HEK293 (cell line): ENCODE measurements around the gene URM1.

ENCODE experiments used
- CTCF ChIA-PET: fragments of 350-600 bp; formaldehyde crosslinking; extraction: SDS; loops from one replicate; lab custom pipeline; 2021; ENCODE audit warnings: antibody characterized with exemption; lab: Yijun Ruan, JAX
- POLR2A ChIA-PET: fragments of 300-600 bp; formaldehyde crosslinking; extraction: SDS; loops from one replicate; lab custom pipeline; 2020; ENCODE audit warnings: antibody characterized with exemption, inconsistent platforms; lab: Yijun Ruan, JAX
- H3K27ac ChIP-seq: fragments of 200-500 bp; sonication (Bioruptor generic); 2 replicates; pipeline ENCODE4 v1.5.1; 2014; ENCODE audit warnings: low read depth, low read length, control low read depth, inconsistent platforms; ENCODE audit errors: extremely low read depth
- H3K36me3 ChIP-seq, 2 experiments: fragments of 200-500 bp in 1 of 2; sonication (Bioruptor generic) in 1 of 2; 1 replicate in 1 of 2; 2 replicates in 1 of 2; pipeline ENCODE4 v1.5.1; 2014 to 2017; ENCODE audit warnings: inconsistent platforms in 2 of 2, low read length in 2 of 2; ENCODE audit not compliant: control insufficient read depth in 2 of 2, insufficient read depth in 1 of 2
- H3K4me1 ChIP-seq: fragments of 200-500 bp; sonication (Bioruptor generic); 2 replicates; pipeline ENCODE4 v1.5.1; 2014; ENCODE audit warnings: mild to moderate bottlenecking, low read length, inconsistent platforms; ENCODE audit not compliant: control insufficient read depth, insufficient read depth
- H3K4me3 ChIP-seq: 2 replicates; pipeline ENCODE4 v1.5.1; 2011; ENCODE audit warnings: low read depth, mild to moderate bottlenecking, control low read depth, low read length, moderate library complexity
- H3K9me3 ChIP-seq: fragments of 200-500 bp; sonication (Bioruptor generic); 2 replicates; pipeline ENCODE4 v1.5.1; 2014; ENCODE audit warnings: low read depth, low read length, inconsistent platforms; ENCODE audit not compliant: control insufficient read depth, insufficient read depth
- GLIS1 ChIP-seq: fragments of 450-650 bp; formaldehyde crosslinking; IDR thresholded peaks from 2 replicates; pipeline ENCODE4 v1.5.1; 2016; ENCODE audit warnings: missing biosample characterization, missing genetic modification characterization
- GLIS2 ChIP-seq: fragments of 450-650 bp; formaldehyde crosslinking; IDR thresholded peaks from 2 replicates; pipeline ENCODE4 v1.5.1; 2016; ENCODE audit warnings: missing biosample characterization, missing genetic modification characterization
- KLF8 ChIP-seq: fragments of 450-650 bp; formaldehyde crosslinking; IDR thresholded peaks from 2 replicates; pipeline ENCODE4 v1.5.1; 2016; ENCODE audit warnings: missing biosample characterization, missing genetic modification characterization
- MYNN ChIP-seq: fragments of 450-650 bp; formaldehyde crosslinking; IDR thresholded peaks from 2 replicates; pipeline ENCODE4 v1.5.1; 2016; ENCODE audit warnings: missing biosample characterization, missing genetic modification characterization, borderline replicate concordance
- REST ChIP-seq: fragments of 450-650 bp; formaldehyde crosslinking; IDR thresholded peaks from 2 replicates; pipeline ENCODE4 v1.5.1; 2016; ENCODE audit warnings: missing biosample characterization, missing genetic modification characterization
- YY1 ChIP-seq: fragments of 450-650 bp; formaldehyde crosslinking; IDR thresholded peaks from 2 replicates; pipeline ENCODE4 v1.5.1; 2018; ENCODE audit warnings: missing biosample characterization, missing genetic modification characterization
- ZBTB17 ChIP-seq: fragments of 450-650 bp; formaldehyde crosslinking; IDR thresholded peaks from 2 replicates; pipeline ENCODE4 v1.5.1; 2016; ENCODE audit warnings: missing biosample characterization, missing genetic modification characterization
- ZBTB48 ChIP-seq: fragments of 450-650 bp; formaldehyde crosslinking; IDR thresholded peaks from 2 replicates; pipeline ENCODE4 v1.5.1; 2016; ENCODE audit warnings: missing biosample characterization, missing genetic modification characterization
- ZIC2 ChIP-seq: fragments of 450-650 bp; formaldehyde crosslinking; IDR thresholded peaks from 2 replicates; pipeline ENCODE4 v1.5.1; 2016; ENCODE audit warnings: missing biosample characterization, missing genetic modification characterization
- ZNF19 ChIP-seq: fragments of 450-650 bp; formaldehyde crosslinking; IDR thresholded peaks from 2 replicates; pipeline ENCODE4; 2016; ENCODE audit warnings: missing biosample characterization, missing genetic modification characterization, low read depth
- ZNF280D ChIP-seq: fragments of 450-650 bp; formaldehyde crosslinking; IDR thresholded peaks from 2 replicates; pipeline ENCODE4 v1.5.1; 2016; ENCODE audit warnings: missing biosample characterization, missing genetic modification characterization
- ZNF324 ChIP-seq: fragments of 450-650 bp; formaldehyde crosslinking; IDR thresholded peaks from 2 replicates; pipeline ENCODE4 v1.5.1; 2016; ENCODE audit warnings: missing biosample characterization, missing genetic modification characterization
- ZNF366 ChIP-seq: fragments of 450-650 bp; formaldehyde crosslinking; conservative IDR thresholded peaks from 2 replicates; pipeline ENCODE4 v1.5.1; 2016; ENCODE audit warnings: missing biosample characterization, missing genetic modification characterization
- ZNF654 ChIP-seq: fragments of 450-650 bp; formaldehyde crosslinking; IDR thresholded peaks from 2 replicates; pipeline ENCODE4 v1.5.1; 2016; ENCODE audit warnings: low read depth, missing biosample characterization, missing genetic modification characterization
- TF ChIP-seq, protein P1 (sequence below): fragments of 450-650 bp; formaldehyde crosslinking; IDR thresholded peaks from 2 replicates; pipeline ENCODE4 v1.5.1; 2016; ENCODE audit warnings: missing biosample characterization, missing genetic modification characterization
- TF ChIP-seq, protein P2 (sequence below): fragments of 450-650 bp; formaldehyde crosslinking; IDR thresholded peaks from 2 replicates; pipeline ENCODE4 v1.5.1; 2016; ENCODE audit warnings: missing biosample characterization, missing genetic modification characterization

URM1 gene

GRCh38 chr9:128341435-128341849 is 29.7 kb upstream of the URM1 start:
- no peaks in the 10 kb centered on the region for H3K9me3 ChIP-seq
- H3K36me3 ChIP-seq: peaks cover 0 to 39% of the 10 kb centered on the region in 2 experiments; a peak in 2 of 3 replicates
- peak overlapping the region; percentile 51; the same call in 1 of the 2 replicates for H3K27ac ChIP-seq
- H3K4me1 ChIP-seq: no peaks in the 10 kb centered on the region
- TF ChIP-seq YY1 (tag by site-specific recombination): no peak
- TF ChIP-seq, protein P1, sequence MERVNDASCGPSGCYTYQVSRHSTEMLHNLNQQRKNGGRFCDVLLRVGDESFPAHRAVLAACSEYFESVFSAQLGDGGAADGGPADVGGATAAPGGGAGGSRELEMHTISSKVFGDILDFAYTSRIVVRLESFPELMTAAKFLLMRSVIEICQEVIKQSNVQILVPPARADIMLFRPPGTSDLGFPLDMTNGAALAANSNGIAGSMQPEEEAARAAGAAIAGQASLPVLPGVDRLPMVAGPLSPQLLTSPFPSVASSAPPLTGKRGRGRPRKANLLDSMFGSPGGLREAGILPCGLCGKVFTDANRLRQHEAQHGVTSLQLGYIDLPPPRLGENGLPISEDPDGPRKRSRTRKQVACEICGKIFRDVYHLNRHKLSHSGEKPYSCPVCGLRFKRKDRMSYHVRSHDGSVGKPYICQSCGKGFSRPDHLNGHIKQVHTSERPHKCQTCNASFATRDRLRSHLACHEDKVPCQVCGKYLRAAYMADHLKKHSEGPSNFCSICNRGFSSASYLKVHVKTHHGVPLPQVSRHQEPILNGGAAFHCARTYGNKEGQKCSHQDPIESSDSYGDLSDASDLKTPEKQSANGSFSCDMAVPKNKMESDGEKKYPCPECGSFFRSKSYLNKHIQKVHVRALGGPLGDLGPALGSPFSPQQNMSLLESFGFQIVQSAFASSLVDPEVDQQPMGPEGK (tag by site-specific recombination): 0 out of 2 replicates have a peak, but pooled peaks have one; percentile 7
- TF ChIP-seq ZBTB17 (tag by site-specific recombination): peak; percentile 21; the same call in 1 of the 2 replicates
- TF ChIP-seq, protein P2, sequence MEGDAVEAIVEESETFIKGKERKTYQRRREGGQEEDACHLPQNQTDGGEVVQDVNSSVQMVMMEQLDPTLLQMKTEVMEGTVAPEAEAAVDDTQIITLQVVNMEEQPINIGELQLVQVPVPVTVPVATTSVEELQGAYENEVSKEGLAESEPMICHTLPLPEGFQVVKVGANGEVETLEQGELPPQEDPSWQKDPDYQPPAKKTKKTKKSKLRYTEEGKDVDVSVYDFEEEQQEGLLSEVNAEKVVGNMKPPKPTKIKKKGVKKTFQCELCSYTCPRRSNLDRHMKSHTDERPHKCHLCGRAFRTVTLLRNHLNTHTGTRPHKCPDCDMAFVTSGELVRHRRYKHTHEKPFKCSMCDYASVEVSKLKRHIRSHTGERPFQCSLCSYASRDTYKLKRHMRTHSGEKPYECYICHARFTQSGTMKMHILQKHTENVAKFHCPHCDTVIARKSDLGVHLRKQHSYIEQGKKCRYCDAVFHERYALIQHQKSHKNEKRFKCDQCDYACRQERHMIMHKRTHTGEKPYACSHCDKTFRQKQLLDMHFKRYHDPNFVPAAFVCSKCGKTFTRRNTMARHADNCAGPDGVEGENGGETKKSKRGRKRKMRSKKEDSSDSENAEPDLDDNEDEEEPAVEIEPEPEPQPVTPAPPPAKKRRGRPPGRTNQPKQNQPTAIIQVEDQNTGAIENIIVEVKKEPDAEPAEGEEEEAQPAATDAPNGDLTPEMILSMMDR (tag by site-specific recombination): peak; percentile 35; the same call in 1 of the 2 replicates
- peak; percentile 86 for TF ChIP-seq GLIS1 (tag by site-specific recombination)
- peak; percentile 23; the same call in 1 of the 2 replicates for TF ChIP-seq ZNF654 (tag by site-specific recombination)
- TF ChIP-seq GLIS2: peak; percentile 18
- no peak for TF ChIP-seq ZNF19 (tag by site-specific recombination)
- peak; percentile 42; the same call in 1 of the 2 replicates for TF ChIP-seq ZBTB48 (tag by site-specific recombination)
- no peak for TF ChIP-seq ZNF324
- no peak for TF ChIP-seq ZNF280D (tag by site-specific recombination)
- no peak; the same call in 1 of the 2 replicates for TF ChIP-seq ZNF366 (tag by site-specific recombination)
- TF ChIP-seq ZIC2: no peak
- 0 out of 2 replicates have a peak, but pooled peaks have one; percentile 13 for TF ChIP-seq KLF8 (tag by site-specific recombination)
- peak overlapping the region; percentile 81 for H3K4me3 ChIP-seq
- POLR2A ChIA-PET: interaction anchor here (0.6 to 1.1 kb wide), 6 partner anchors 8 to 148 kb away, joined by 3 to 6 read pairs (median 4); no protein-coding TSS in a partner anchor
- CTCF ChIA-PET: interaction anchor here (0.6 to 2.0 kb wide), 28 partner anchors 12 to 585 kb away, joined by 3 to 14 read pairs (median 4); partner anchors contain the start of genes CERCAM and URM1

DNA sequence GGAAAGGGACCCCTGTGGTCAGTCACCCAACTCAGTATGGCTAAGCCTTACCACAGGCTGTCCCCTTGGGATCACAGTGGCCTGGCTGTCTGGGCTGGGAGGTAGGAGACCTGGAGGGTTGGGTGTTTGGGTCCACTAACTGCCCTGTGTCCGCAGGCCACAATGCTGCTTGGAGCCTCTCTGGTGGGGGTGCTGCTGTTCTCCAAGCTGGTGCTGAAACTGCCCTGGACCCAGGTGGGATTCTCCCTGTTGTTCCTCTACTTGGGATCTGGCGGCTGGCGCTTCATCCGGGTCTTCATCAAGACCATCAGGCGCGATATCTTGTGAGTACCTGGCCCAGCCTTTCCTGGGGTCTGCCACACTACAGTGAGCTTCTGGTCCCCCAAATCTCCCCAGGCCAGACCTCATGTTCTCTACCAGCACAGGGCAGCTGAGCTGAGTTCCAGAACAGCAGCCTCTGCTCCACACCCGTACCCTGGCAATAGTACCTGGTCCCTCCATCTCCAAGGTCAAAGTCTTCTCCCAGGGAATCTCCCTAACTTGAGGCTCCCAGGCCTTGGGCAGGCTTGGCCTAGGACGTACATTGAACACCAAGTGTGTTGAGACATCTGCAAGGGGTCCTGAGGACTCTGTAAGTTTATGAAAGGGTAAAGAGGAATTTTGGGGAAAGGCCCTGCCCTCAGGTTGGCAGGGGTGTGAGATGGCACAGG is 28.0 kb upstream of the URM1 start:
- Histone ChIP-seq H3K4me1 (no peaks in the 10 kb centered on the region), H3K27ac (no peak overlapping the region), H3K4me3 (no peak overlapping the region), H3K9me3 (no peaks in the 10 kb centered on the region), H3K36me3 (peaks cover 6 to 52% of the 10 kb centered on the region in 2 experiments; a peak in 2 of 3 replicates)
- TF ChIP-seq MYNN (tag by site-specific recombination) (no peak), YY1 (tag by site-specific recombination) (no peak), REST (tag by site-specific recombination) (peak; percentile 88)
- CTCF ChIA-PET: no interaction called here
- POLR2A ChIA-PET: no interaction called here
